Smooth muscle cell (in vitro differentiated cells): Measurements from ENCODE around the gene FGF2. TPM values are rescaled to one million over a fixed set of nuclear protein-coding genes. Genes with fewer than 3 reads are reported as not detected.
"Not testable (repeated sequence)": the region's sequence is repeated elsewhere in the genome, so short reads cannot be mapped to it uniquely, and the experiment has no call there.

ENCODE experiments used
- DNase-seq: peaks from one replicate; lab custom pipeline; 2025; ENCODE audit not compliant: unreplicated experiment; lab: John Stamatoyannopoulos, UW
- H2AFZ ChIP-seq: fragments of 200-600 bp; sonication (generic); 2 replicates; pipeline ENCODE4 v1.6.0; 2016; ENCODE audit warnings: antibody characterized with exemption, low read depth, mild to moderate bottlenecking
- H3F3A ChIP-seq: fragments of 200-600 bp; sonication (generic); 2 replicates; pipeline ENCODE4 v1.6.0; 2017; ENCODE audit warnings: antibody characterized with exemption, low read depth
- H3K27ac ChIP-seq: fragments of 200-600 bp; sonication (generic); 2 replicates; pipeline ENCODE4 v1.5.1; 2016; ENCODE audit warnings: low read depth, mild to moderate bottlenecking
- H3K27me3 ChIP-seq: fragments of 200-600 bp; sonication (generic); 2 replicates; pipeline ENCODE4 v1.6.1; 2016; ENCODE audit warnings: low read depth, mild to moderate bottlenecking
- H3K36me3 ChIP-seq: fragments of 200-600 bp; sonication (generic); 2 replicates; pipeline ENCODE4 v1.5.1; 2016; ENCODE audit warnings: low read depth
- H3K4me1 ChIP-seq: fragments of 200-600 bp; sonication (generic); 2 replicates; pipeline ENCODE4 v1.5.1; 2016; ENCODE audit warnings: low read depth
- H3K4me2 ChIP-seq: fragments of 200-600 bp; sonication (generic); 2 replicates; pipeline ENCODE4 v1.6.0; 2016; ENCODE audit warnings: mild to moderate bottlenecking
- H3K4me3 ChIP-seq: fragments of 200-600 bp; sonication (generic); 2 replicates; pipeline ENCODE4 v1.5.1; 2016; ENCODE audit warnings: mild to moderate bottlenecking
- H3K79me2 ChIP-seq: fragments of 200-600 bp; sonication (generic); 2 replicates; pipeline ENCODE4 v1.6.0; 2016; ENCODE audit warnings: low read depth, mild to moderate bottlenecking
- H3K9ac ChIP-seq: fragments of 200-600 bp; sonication (generic); 2 replicates; pipeline ENCODE4 v1.6.0; 2016; ENCODE audit warnings: low read depth
- H3K9me3 ChIP-seq: fragments of 200-600 bp; sonication (generic); replicated peaks from 2 replicates; pipeline ENCODE4 v1.5.1; 2016; ENCODE audit warnings: low read depth
- H4K20me1 ChIP-seq: fragments of 200-600 bp; sonication (generic); 2 replicates; pipeline ENCODE4 v1.6.0; 2016; ENCODE audit warnings: low read depth
- WGBS: methylation state at CpG from one replicate; pipeline ENCODE4 v1.1.7; 2016; ENCODE audit warnings: low lambda C conversion rate; 5-methylcytosine and 5-hydroxymethylcytosine counted together
- polyA plus RNA-seq: library from polyadenylated mRNA; unstranded; fragments of >200 nt; fragmentation: Nextera tagmentation; extraction: Ambion mirVana; gene quantifications from 2 replicates; pipeline ENCODE4 v1.2.1, GENCODE V29; 2016
- total RNA-seq: library from RNA; depleted of rRNA; stranded (reverse); fragments of >200 nt; gene quantifications from 2 replicates; pipeline ENCODE4 v1.2.3, GENCODE V29; 2014
- TF ChIP-seq, protein P1 (sequence below): fragments of 200-600 bp; sonication (generic); IDR thresholded peaks from 2 replicates; pipeline ENCODE4 v1.5.1; 2017; ENCODE audit warnings: borderline replicate concordance, mild to moderate bottlenecking, antibody characterized with exemption; ENCODE audit not compliant: insufficient read depth, poor library complexity, severe bottlenecking

FGF2 gene
- total and polyA plus RNA-seq, 2 experiments from 2014 or later, result 11.8 to 18.9 TPM

DNA sequence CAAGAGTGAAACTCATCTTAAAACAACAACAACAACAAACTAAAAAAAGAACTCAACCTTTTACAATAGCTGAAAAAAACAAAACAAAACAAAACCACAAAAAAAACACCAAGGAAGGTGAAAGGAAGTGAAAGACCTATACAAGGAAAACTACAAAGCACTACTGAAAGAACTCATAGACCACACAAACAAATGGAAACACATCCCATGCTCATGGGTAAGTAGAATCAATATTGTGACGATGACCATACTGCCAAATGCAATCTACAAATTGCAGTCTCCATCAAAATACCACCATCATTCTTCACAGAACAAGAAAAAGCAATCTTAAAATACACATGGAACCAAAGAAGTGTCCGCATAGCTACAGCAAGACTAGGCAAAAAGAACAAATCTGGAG lies 41.5 kb upstream of the FGF2 start:
- Histone ChIP-seq H4K20me1 (no peaks in the 10 kb centered on the region), H3K36me3 (no peaks in the 10 kb centered on the region), H2AFZ (no peak overlapping the region), H3K4me2 (no peak overlapping the region), H3F3A (no peaks in the 10 kb centered on the region), H3K27me3 (no peaks in the 10 kb centered on the region), H3K27ac (no peak overlapping the region), H3K9ac (no peak overlapping the region), H3K4me1 (peaks cover 13% of the 10 kb centered on the region), H3K79me2 (no peaks in the 10 kb centered on the region), H3K4me3 (no peak overlapping the region), H3K9me3 (no peaks in the 10 kb centered on the region)
- WGBS, result 96% methylated on average over 2 of the region's 2 CpGs
- TF ChIP-seq, protein P1, sequence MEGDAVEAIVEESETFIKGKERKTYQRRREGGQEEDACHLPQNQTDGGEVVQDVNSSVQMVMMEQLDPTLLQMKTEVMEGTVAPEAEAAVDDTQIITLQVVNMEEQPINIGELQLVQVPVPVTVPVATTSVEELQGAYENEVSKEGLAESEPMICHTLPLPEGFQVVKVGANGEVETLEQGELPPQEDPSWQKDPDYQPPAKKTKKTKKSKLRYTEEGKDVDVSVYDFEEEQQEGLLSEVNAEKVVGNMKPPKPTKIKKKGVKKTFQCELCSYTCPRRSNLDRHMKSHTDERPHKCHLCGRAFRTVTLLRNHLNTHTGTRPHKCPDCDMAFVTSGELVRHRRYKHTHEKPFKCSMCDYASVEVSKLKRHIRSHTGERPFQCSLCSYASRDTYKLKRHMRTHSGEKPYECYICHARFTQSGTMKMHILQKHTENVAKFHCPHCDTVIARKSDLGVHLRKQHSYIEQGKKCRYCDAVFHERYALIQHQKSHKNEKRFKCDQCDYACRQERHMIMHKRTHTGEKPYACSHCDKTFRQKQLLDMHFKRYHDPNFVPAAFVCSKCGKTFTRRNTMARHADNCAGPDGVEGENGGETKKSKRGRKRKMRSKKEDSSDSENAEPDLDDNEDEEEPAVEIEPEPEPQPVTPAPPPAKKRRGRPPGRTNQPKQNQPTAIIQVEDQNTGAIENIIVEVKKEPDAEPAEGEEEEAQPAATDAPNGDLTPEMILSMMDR, result no peak
- DNase-seq, result no peak

DNA sequence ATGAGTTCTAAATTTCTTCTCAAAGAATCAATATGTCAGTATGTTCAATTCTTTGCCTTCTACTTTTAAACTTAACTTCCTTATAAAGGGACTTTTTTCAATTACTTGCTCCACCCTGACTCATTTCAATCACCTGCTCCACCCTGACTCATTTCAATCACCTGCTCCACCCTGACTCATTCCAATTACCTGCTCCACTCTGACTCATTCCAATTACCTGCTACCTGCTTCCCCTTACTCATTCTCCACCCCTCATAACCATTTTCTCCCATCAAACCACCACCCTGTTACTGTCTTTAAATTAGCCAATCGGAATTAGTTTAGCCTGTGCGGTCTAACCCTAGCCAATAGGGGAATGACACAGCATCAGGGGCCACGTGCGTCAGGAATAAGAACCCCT lies 40.3 kb upstream of the FGF2 start:
- not testable (repeated sequence) for H2AFZ ChIP-seq, H3K79me2 ChIP-seq, H3K36me3 ChIP-seq, H4K20me1 ChIP-seq, H3K9ac ChIP-seq, H3F3A ChIP-seq, DNase-seq, H3K9me3 ChIP-seq, H3K4me2 ChIP-seq, H3K27me3 ChIP-seq, H3K4me3 ChIP-seq
- Histone ChIP-seq H3K27ac (peak overlapping the region; percentile 55), H3K4me1 (peaks cover 13% of the 10 kb centered on the region)
- WGBS, result 90% methylated on average over 4 of the region's 4 CpGs

DNA sequence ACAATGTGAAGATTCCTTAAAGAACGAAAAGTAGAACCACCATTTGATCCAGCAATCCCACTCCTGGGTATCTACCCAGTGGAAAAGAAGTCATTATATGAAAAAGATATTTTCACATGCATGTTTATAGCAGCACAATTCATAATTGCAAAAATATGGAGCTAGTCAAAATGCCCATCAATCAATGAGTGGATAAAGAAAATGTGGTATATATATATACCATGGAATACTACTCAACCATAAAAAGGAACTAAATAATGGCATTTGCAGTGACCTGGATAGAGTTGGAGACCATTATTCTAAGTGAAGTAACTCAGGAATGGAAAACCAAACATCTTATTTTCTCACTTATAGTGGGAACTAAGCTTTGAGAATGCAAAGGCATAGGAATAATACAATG lies 39.7 kb upstream of the FGF2 start:
- H3K27me3 ChIP-seq, H2AFZ ChIP-seq, H3K36me3 ChIP-seq, H3K9ac ChIP-seq, H3K79me2 ChIP-seq, H3K9me3 ChIP-seq, H3K4me2 ChIP-seq, H3K27ac ChIP-seq, H3F3A ChIP-seq, H4K20me1 ChIP-seq, DNase-seq, H3K4me3 ChIP-seq: not testable (repeated sequence)
- 96% methylated on average over 1 of the region's 1 CpG for WGBS
- peaks cover 13% of the 10 kb centered on the region for H3K4me1 ChIP-seq

DNA sequence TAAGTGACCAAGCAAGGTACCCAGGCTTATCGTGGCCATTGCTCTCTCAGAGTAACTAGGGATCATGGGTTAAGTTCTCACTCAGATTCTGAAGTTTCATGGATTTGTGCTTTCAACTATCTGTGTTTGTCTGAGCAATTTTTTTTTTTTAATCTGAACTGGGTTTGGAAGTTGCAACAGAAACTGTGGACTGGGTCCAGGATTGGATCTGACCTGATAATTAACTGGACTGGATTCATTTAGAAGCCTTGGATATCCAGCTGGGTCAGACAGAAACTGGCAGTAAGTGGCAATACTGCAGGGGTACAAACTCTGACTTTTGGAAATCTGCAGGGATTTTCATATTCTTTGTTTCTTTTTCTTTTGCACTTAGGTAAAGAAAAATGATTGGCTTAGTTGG lies 38.7 kb upstream of the FGF2 start:
- DNase-seq, result no peak
- H3K79me2 ChIP-seq, result no peaks in the 10 kb centered on the region
- no peaks in the 10 kb centered on the region for H4K20me1 ChIP-seq
- H3K27ac ChIP-seq, result no peak overlapping the region
- no peak overlapping the region for H3K4me2 ChIP-seq
- H3K4me1 ChIP-seq, result peaks cover 13% of the 10 kb centered on the region
- no peaks in the 10 kb centered on the region for H3K27me3 ChIP-seq
- H2AFZ ChIP-seq, result no peak overlapping the region
- no peaks in the 10 kb centered on the region for H3K36me3 ChIP-seq
- H3K9ac ChIP-seq, result no peak overlapping the region
- H3K9me3 ChIP-seq, result no peaks in the 10 kb centered on the region
- no peak overlapping the region for H3K4me3 ChIP-seq
- WGBS, result 82% methylated on average over 1 of the region's 1 CpG
- no peaks in the 10 kb centered on the region for H3F3A ChIP-seq
- TF ChIP-seq, protein P1, result no peak

DNA sequence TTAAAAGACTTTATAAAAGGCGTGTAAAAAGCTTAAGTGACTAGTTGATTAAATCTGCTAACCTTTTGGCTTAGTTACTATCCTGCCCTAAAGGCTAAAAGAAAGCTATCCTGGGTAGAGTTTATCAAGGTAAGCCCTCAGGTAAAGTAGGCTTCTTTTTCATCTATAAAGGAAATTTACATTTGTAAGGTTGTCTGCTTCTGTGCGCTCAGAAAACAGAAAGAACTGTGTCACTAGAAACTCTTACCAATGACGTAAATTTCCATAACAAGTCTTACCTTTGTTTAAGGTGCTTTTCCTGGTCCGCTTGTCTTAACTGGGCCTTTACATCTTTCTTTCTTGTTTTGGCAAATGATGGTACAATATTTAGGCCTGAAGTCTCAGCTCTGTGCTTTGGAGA lies 37.7 kb upstream of the FGF2 start:
- H3K27me3 ChIP-seq, result no peaks in the 10 kb centered on the region
- H3F3A ChIP-seq, result no peaks in the 10 kb centered on the region
- H3K4me2 ChIP-seq, result no peak overlapping the region
- H3K9me3 ChIP-seq, result no peaks in the 10 kb centered on the region
- H3K9ac ChIP-seq, result no peak overlapping the region
- WGBS, result 85% methylated on average over 4 of the region's 4 CpGs
- no peak overlapping the region for H3K4me3 ChIP-seq
- peaks cover 3% of the 10 kb centered on the region for H3K4me1 ChIP-seq
- no peaks in the 10 kb centered on the region for H3K36me3 ChIP-seq
- H2AFZ ChIP-seq, result no peak overlapping the region
- TF ChIP-seq, protein P1, result no peak
- DNase-seq, result no peak
- H3K27ac ChIP-seq, result no peak overlapping the region
- H4K20me1 ChIP-seq, result no peaks in the 10 kb centered on the region
- H3K79me2 ChIP-seq, result no peaks in the 10 kb centered on the region
